Thymus (tissue), 11 donors: ENCODE data around the gene TTC7B. TPM values are rescaled to one million over a fixed set of nuclear protein-coding genes. Genes with fewer than 3 reads are reported as not detected.

ENCODE experiments used
- DNase-seq, 9 donors: peaks; one replicate each; pipeline ENCODE4 v3.0.0-alpha.2; 2013; ENCODE audit warnings: low spot score in 9 of 9, low read depth in 6 of 9, missing footprints in 1 of 9
- H3K27ac ChIP-seq, 2 donors: one replicate each; pipeline ENCODE4 v1.5.1; 2013; ENCODE audit warnings: control low read depth in 1 of 2, low read depth in 1 of 2, low read length in 1 of 2, mild to moderate bottlenecking in 1 of 2, moderate library complexity in 1 of 2
- H3K27me3 ChIP-seq, 2 donors: one replicate each; pipeline ENCODE4 v1.5.1; 2013; ENCODE audit warnings: low read length in 1 of 2; ENCODE audit not compliant: control insufficient read depth in 2 of 2, insufficient read depth in 1 of 2
- H3K36me3 ChIP-seq, 2 donors: one replicate each; pipeline ENCODE4 v1.5.1; 2013; ENCODE audit warnings: low read length in 1 of 2, mild to moderate bottlenecking in 1 of 2, moderate library complexity in 1 of 2; ENCODE audit not compliant: control insufficient read depth in 2 of 2, insufficient read depth in 2 of 2
- H3K4me1 ChIP-seq, 2 donors: one replicate each; pipeline ENCODE4 v1.5.1; 2013; ENCODE audit warnings: low read length in 2 of 2; ENCODE audit not compliant: control insufficient read depth in 2 of 2, insufficient read depth in 2 of 2
- H3K4me3 ChIP-seq, 2 donors: one replicate each; pipeline ENCODE4 v1.5.1; 2013; ENCODE audit warnings: low read length in 2 of 2, control low read depth in 1 of 2, mild to moderate bottlenecking in 1 of 2
- H3K9me3 ChIP-seq, 2 donors: one replicate each; pipeline ENCODE4 v1.5.1; 2013; ENCODE audit warnings: low read length in 1 of 2, mild to moderate bottlenecking in 1 of 2; ENCODE audit not compliant: control insufficient read depth in 2 of 2, insufficient read depth in 1 of 2
- WGBS: extraction: QIAGEN DNeasy Blood & Tissue Kit; methylation state at CpG from one replicate; pipeline ENCODE4 v1.1.7; 2013; 5-methylcytosine and 5-hydroxymethylcytosine counted together
- polyA plus RNA-seq: library from polyadenylated mRNA; stranded (reverse); fragments of 200-250 nt; gene quantifications from one replicate; pipeline ENCODE4 v1.2.3, GENCODE V29; 2013
- total RNA-seq: library from RNA; stranded (reverse); fragments of 120-200 nt; gene quantifications from one replicate; pipeline ENCODE4 v1.2.4, GENCODE V29; 2013
- donor health status: healthy.

The TTC7B gene
- total and polyA plus RNA-seq, 2 donors: 3.2 to 5.6 TPM

GRCh38 chr14:90558983-90559590, 257.1 kb downstream of the TTC7B start:
- Histone ChIP-seq H3K4me1 (no peaks in the 10 kb centered on the region), H3K27ac (no peak overlapping the region), H3K9me3 (no peaks in the 10 kb centered on the region), H3K4me3 (no peak overlapping the region), H3K36me3 (no peaks in the 10 kb centered on the region), H3K27me3 (no peaks in the 10 kb centered on the region)
- no peak for DNase-seq
- WGBS: 96% methylated on average over 12 of the region's 12 CpGs

- no peak for DNase-seq
- no peaks in the 10 kb centered on the region for H3K4me1 ChIP-seq
- H3K27me3 ChIP-seq: no peaks in the 10 kb centered on the region
- WGBS: 96% methylated on average over 30 of the region's 30 CpGs
- H3K9me3 ChIP-seq: no peaks in the 10 kb centered on the region
- no peaks in the 10 kb centered on the region for H3K36me3 ChIP-seq
- no peak overlapping the region for H3K27ac ChIP-seq
- H3K4me3 ChIP-seq: no peak overlapping the region
Observed at GRCh38 chr14:90558041-90558982, 257.9 kb downstream of the TTC7B start.

- no peak overlapping the region for H3K27ac ChIP-seq
- no peaks in the 10 kb centered on the region for H3K9me3 ChIP-seq
- DNase-seq: no peak
Observed at GRCh38 chr14:90557516-90557915, 258.7 kb downstream of the TTC7B start.

GRCh38 chr14:90556666-90557450, 259.4 kb downstream of the TTC7B start:
- Histone ChIP-seq H3K36me3 (no peaks in the 10 kb centered on the region), H3K27ac (no peak overlapping the region), H3K9me3 (no peaks in the 10 kb centered on the region), H3K4me3 (no peak overlapping the region), H3K4me1 (no peaks in the 10 kb centered on the region), H3K27me3 (no peaks in the 10 kb centered on the region)
- no peak for DNase-seq
- WGBS: 95% methylated on average over 12 of the region's 12 CpGs

More at GRCh38 chr14:90557516-90557915, 258.7 kb downstream of the TTC7B start:
- WGBS: 96% methylated on average over 7 of the region's 7 CpGs
- H3K4me1 ChIP-seq: no peaks in the 10 kb centered on the region
- H3K4me3 ChIP-seq: no peak overlapping the region
- no peaks in the 10 kb centered on the region for H3K27me3 ChIP-seq
- H3K36me3 ChIP-seq: no peaks in the 10 kb centered on the region

- Histone ChIP-seq H3K27me3 (no peaks in the 10 kb centered on the region), H3K36me3 (no peaks in the 10 kb centered on the region), H3K27ac (no peak overlapping the region), H3K4me3 (no peak overlapping the region), H3K4me1 (no peaks in the 10 kb centered on the region), H3K9me3 (no peaks in the 10 kb centered on the region)
- DNase-seq: no peak
- WGBS: 84% methylated on average over 17 of the region's 17 CpGs
Observed at GRCh38 chr14:90556012-90556477, 260.2 kb downstream of the TTC7B start.

GRCh38 chr14:90555126-90556011, 260.9 kb downstream of the TTC7B start:
- Histone ChIP-seq H3K27me3 (no peaks in the 10 kb centered on the region), H3K9me3 (no peaks in the 10 kb centered on the region), H3K4me1 (no peaks in the 10 kb centered on the region), H3K36me3 (no peaks in the 10 kb centered on the region), H3K27ac (no peak overlapping the region), H3K4me3 (no peak overlapping the region)
- no peak for DNase-seq
- WGBS: 96% methylated on average over 21 of the region's 21 CpGs

GRCh38 chr14:90554341-90554740, 261.9 kb downstream of the TTC7B start:
- H3K4me1 ChIP-seq: no peaks in the 10 kb centered on the region
- no peaks in the 10 kb centered on the region for H3K9me3 ChIP-seq
- WGBS: 97% methylated on average over 13 of the region's 13 CpGs
- H3K27me3 ChIP-seq: no peaks in the 10 kb centered on the region
- no peak overlapping the region for H3K27ac ChIP-seq
- no peak overlapping the region for H3K4me3 ChIP-seq
- H3K36me3 ChIP-seq: no peaks in the 10 kb centered on the region
- no peak for DNase-seq

- Histone ChIP-seq H3K27ac (no peak overlapping the region), H3K36me3 (no peaks in the 10 kb centered on the region), H3K9me3 (no peaks in the 10 kb centered on the region), H3K27me3 (no peaks in the 10 kb centered on the region), H3K4me3 (no peak overlapping the region), H3K4me1 (no peaks in the 10 kb centered on the region)
- WGBS: 93% methylated on average over 9 of the region's 9 CpGs
- DNase-seq: no peak
Observed at GRCh38 chr14:90553921-90554336, 262.3 kb downstream of the TTC7B start.
